Measurements from ENCODE around the gene CTTNBP2NL. TPM values are rescaled to one million over a fixed set of nuclear protein-coding genes. Genes with fewer than 3 reads are reported as not detected.

The CTTNBP2NL gene
- total RNA-seq, 2 experiments from 2014 or later, result 3.4 to 3.6 TPM

DNA sequence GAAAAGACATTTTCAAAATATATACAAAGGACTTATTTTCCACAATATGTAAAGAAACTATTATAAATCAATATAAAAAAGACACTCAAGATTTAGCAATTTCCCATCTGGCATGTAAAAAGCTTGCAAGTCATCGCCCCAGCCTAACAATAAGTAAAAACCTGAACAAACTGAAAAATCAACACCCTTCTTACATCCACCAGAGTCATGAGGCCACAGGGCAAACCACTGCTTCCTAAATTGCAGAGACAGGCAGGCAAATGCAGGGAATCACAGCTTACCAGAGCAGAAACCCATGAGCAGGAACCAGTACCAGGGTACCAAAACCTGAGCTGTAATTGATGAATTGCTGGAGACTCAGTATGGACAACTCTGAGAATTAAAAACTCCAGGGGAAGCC lies 96.1 kb downstream of the CTTNBP2NL start:
- no peak overlapping the region for H3K4me3 Mint-ChIP-seq
- POLR2A ChIA-PET, result no interaction called here
- H3K36me3 Mint-ChIP-seq (ENCODE audit: low read depth), result no peaks in the 10 kb centered on the region
- H3K27me3 Mint-ChIP-seq, result peaks cover 23% of the 10 kb centered on the region
- H3K9me3 Mint-ChIP-seq, result no peaks in the 10 kb centered on the region
- DNase-seq, result no peak
- H3K27ac Mint-ChIP-seq, result no peak overlapping the region
- CTCF ChIA-PET, result interaction anchor here (1.3 kb wide), 1 partner anchor 10 kb away, joined by 9 read pairs; no protein-coding TSS in a partner anchor
- peaks cover 5% of the 10 kb centered on the region for H3K4me1 Mint-ChIP-seq

DNA sequence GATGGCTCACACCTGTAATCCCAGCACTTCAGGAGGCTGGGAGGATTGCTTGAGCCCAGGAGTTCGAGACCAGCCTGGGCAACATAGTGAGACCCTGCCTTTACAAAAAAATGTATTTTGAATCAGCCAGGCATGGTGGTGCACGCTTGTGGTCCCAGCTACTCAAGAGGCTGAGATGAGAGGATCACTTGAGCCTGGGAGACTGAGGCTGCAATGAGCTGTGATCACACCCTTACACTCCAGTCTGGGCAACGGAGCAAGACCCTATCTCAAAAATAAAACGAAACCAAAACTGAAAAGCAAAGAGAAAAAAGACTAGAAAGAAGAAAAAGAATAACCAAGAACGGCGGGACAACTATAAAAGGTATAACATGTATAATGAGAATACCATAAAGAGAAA lies 97.3 kb downstream of the CTTNBP2NL start:
- no peak overlapping the region for H3K27ac Mint-ChIP-seq
- no peaks in the 10 kb centered on the region for H3K9me3 Mint-ChIP-seq
- ChIA-PET CTCF (interaction anchor here (1.3 kb wide), 1 partner anchor 9 kb away, joined by 9 read pairs; no protein-coding TSS in a partner anchor), POLR2A (no interaction called here)
- H3K4me3 Mint-ChIP-seq, result no peak overlapping the region
- peaks cover 26% of the 10 kb centered on the region for H3K27me3 Mint-ChIP-seq
- H3K36me3 Mint-ChIP-seq (ENCODE audit: low read depth), result no peaks in the 10 kb centered on the region
- DNase-seq, result no peak
- H3K4me1 Mint-ChIP-seq, result peaks cover 5% of the 10 kb centered on the region

DNA sequence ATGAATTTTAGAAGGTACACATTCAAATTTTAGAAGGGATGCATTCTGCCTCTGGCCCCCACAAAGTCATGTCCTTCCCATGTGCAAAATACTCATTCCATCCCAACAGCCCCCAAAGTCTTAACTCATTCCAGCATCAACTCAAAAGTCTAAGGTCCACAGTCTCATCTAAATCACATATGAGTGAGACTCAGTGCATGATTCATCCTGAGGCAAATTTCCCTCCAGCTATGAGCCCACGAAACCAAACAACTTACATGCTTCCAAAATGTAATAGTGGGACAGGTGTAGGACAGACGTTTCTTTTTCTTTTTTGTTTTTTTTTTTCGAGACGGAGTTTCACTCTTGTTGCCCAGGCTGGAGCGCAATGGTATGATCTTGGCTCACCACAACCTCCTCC lies 100.3 kb downstream of the CTTNBP2NL start:
- POLR2A ChIA-PET, result no interaction called here
- no peak overlapping the region for H3K27ac Mint-ChIP-seq
- peaks cover 5% of the 10 kb centered on the region for H3K4me1 Mint-ChIP-seq
- no peaks in the 10 kb centered on the region for H3K9me3 Mint-ChIP-seq
- no peak overlapping the region for H3K4me3 Mint-ChIP-seq
- CTCF ChIA-PET, result interaction anchor here (1.2 kb wide), 1 partner anchor 212 kb away, joined by 3 read pairs; no protein-coding TSS in a partner anchor
- H3K27me3 Mint-ChIP-seq, result peaks cover 43% of the 10 kb centered on the region
- DNase-seq, result no peak
- H3K36me3 Mint-ChIP-seq (ENCODE audit: low read depth), result no peaks in the 10 kb centered on the region

DNA sequence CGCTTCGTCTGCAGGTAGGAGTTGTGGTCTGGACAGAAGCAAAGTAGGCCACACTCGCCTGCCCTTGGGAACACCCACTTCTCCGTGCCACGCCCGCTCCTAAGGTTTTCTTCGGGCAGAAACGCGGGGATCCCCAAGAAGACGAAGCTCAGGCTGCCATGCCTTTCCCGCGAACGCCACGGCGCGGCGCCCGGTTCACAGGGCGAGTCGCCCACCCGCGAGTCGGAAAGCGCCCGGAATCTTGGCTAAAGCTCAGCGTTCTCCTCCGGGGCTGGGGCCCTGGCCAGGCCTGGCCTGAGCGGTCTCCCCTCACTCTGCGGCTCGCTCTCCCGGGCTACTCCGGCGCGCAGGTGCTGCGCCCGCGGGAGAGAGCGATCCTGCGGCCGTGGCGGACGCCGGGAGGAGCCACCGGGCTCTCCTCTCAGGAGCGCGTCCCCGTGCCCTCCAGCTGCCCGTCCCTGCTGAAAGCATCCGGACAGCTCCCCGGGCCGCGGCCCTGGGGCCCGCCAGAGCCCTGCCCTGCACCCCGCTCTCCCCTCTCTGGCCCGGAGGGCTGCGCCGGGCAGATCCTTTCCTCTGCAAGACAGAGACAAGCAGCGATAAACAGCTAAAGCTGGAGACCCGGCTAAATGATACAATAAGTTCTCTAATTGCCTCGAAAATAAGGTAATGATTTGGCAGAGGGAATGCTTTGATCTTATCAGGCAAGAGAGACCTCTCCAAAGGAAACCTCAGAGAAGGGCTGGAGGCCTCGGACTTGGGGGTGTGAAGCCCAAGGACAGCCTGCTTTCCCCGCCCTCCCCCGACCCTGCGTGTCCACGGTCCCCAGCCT lies 106.0 kb downstream of the CTTNBP2NL start:
- peaks cover 58% of the 10 kb centered on the region for H3K27me3 Mint-ChIP-seq

DNA sequence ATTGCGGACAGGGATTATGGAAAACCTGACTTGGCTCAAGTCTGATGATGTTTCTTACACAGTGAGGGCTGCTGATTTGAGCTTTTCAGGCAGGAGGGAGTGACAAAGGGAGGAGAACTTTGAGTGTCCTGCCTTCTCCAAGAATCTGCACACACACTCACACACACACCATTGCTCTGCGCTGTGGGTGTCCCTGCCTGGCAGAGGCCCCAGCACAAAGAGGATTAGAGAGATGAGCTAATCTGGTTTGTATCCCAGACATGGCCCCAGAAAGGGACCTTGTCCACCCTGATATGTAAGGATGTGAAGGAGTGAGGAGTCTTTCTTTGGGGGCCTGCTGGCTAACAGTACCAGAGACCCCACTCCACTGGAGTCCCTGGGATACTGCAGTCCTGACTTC lies 106.8 kb downstream of the CTTNBP2NL start:
- CTCF ChIA-PET, result interaction anchor here (1.5 to 3.8 kb wide), 5 partner anchors 112 to 205 kb away, joined by 6 to 96 read pairs (median 15); partner anchors contain the start of genes MOV10 and ST7L
- POLR2A ChIA-PET, result interaction anchor here (1.4 to 1.5 kb wide), 2 partner anchors 115 to 172 kb away, joined by 5 to 13 read pairs; partner anchors contain the start of genes MOV10 and ST7L
- Mint-ChIP-seq H3K4me1 (peaks cover 12% of the 10 kb centered on the region), H3K27me3 (peaks cover 62% of the 10 kb centered on the region), H3K9me3 (no peaks in the 10 kb centered on the region), H3K4me3 (no peak overlapping the region), H3K27ac (no peak overlapping the region), H3K36me3 (ENCODE audit: low read depth) (no peaks in the 10 kb centered on the region)
- DNase-seq, result no peak

More for the DNA sequence above, 106.0 kb downstream of the CTTNBP2NL start:
- ChIA-PET POLR2A (interaction anchor here (1.0 to 1.5 kb wide), 3 partner anchors 112 to 173 kb away, joined by 3 to 13 read pairs (median 5); partner anchors contain the start of genes MOV10 and ST7L), CTCF (interaction anchor here (0.7 to 3.8 kb wide), 21 partner anchors 9 to 213 kb away, joined by 3 to 96 read pairs (median 6); partner anchors contain the start of genes MOV10, PPM1J and ST7L)
- Mint-ChIP-seq H3K36me3 (ENCODE audit: low read depth) (no peaks in the 10 kb centered on the region), H3K27ac (no peak overlapping the region), H3K9me3 (no peaks in the 10 kb centered on the region), H3K4me1 (peaks cover 7% of the 10 kb centered on the region), H3K4me3 (peak overlapping the region; percentile 40)
- DNase-seq, result peak; percentile 58

DNA sequence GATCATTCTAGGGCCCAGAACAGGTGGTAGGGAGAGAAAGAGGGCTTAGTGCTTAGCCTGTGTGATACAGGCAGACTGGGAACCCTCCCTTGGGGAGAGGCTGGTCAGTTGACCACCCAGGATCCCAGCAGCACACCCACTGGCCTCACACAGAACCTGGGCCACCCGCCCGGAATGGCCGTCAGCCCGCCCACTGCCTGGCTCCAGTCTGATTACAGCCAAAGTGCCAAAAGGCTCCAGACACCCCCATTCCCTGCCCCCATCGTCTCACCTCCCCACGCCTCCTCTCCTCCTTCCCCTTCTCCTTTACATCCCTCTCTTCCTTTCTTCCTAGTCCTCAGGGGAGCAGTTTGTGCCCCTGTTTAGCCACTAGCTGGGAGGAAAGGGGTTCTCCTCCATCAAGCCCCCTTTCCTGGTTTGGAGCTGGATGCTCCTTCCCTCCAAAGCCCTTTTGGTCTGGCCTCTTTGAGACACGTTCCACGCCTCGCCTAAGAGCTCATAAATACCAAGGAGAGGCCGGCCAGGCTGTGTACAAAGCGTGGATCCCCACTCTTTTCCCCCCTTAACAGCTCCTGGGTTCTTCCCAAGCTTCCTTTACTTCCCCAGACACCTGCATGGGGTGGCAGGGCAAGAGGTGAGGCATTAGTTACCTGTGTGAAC lies 108.1 kb downstream of the CTTNBP2NL start:
- Mint-ChIP-seq H3K4me1 (peaks cover 15% of the 10 kb centered on the region), H3K9me3 (no peaks in the 10 kb centered on the region), H3K4me3 (no peak overlapping the region), H3K36me3 (ENCODE audit: low read depth) (no peaks in the 10 kb centered on the region), H3K27ac (no peak overlapping the region), H3K27me3 (peaks cover 63% of the 10 kb centered on the region)
- DNase-seq, result no peak
- CTCF ChIA-PET, result interaction anchor here (1.0 kb wide), 1 partner anchor 110 kb away, joined by 3 read pairs; no protein-coding TSS in a partner anchor
- POLR2A ChIA-PET, result no interaction called here

DNA sequence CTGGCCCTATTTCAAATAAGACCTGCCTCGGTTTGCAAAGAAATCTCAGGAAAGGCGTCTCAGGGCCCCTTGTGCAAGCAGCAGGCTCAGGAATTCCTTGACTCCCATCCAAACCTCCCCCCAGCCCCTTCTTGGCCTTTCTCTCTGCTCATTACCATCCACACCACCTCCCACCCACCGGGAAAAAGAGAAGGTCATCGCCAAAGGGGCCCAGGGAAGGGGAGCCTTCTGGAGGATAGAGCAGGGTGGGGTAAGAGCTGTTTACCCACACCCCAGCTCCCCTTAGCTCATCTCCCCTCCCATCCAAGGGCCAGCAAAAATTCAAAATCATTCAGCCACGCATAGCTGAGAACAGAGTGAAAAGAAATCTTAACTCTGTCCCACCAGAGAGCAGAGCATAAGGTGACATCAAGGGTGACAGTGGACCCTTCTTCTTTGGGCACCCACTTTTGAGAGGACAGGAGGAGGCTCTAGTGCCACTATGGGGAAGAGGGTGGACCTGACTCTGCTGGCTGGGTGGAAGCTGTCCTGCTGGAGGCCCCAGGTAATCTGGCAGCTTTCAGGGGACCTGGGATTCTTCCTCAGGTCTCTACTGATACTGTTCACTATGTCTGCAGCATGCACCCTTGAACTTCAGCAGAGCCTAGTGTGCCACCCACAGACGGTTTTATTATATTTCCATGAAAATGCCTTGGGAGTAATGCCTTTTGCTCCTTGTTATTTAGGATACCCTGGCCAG lies 108.8 kb downstream of the CTTNBP2NL start:
- no peaks in the 10 kb centered on the region for H3K9me3 Mint-ChIP-seq
- no peak overlapping the region for H3K4me3 Mint-ChIP-seq
- DNase-seq, result no peak
- H3K27ac Mint-ChIP-seq, result no peak overlapping the region
- H3K4me1 Mint-ChIP-seq, result peaks cover 15% of the 10 kb centered on the region
- CTCF ChIA-PET, result interaction anchor here (1.0 kb wide), 1 partner anchor 109 kb away, joined by 3 read pairs; no protein-coding TSS in a partner anchor
- POLR2A ChIA-PET, result interaction anchor here (0.7 to 0.9 kb wide), 2 partner anchors 10 to 13 kb away, joined by 3 read pairs; no protein-coding TSS in a partner anchor
- peaks cover 62% of the 10 kb centered on the region for H3K27me3 Mint-ChIP-seq
- H3K36me3 Mint-ChIP-seq (ENCODE audit: low read depth), result no peaks in the 10 kb centered on the region

DNA sequence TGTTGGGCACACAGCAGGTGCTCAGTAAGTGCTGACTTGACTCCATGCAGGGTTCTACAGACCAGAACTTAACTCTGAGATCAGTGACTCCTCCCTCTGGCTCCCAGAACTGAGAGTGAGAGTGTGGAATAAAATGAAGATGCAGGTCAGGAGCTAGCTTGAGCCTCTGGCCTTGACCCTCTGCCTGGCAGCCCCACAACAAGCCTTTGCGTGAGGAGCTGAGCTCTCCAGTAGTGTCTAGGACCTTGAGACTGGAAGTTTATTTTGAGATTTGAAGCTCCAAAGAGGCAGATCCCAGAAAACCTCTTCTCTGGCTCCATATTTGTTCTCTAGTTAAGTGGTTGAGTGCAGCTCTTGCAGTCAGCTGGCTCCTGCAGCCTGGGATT lies 109.4 kb downstream of the CTTNBP2NL start:
- CTCF ChIA-PET, result no interaction called here
- H3K36me3 Mint-ChIP-seq (ENCODE audit: low read depth), result no peaks in the 10 kb centered on the region
- H3K4me3 Mint-ChIP-seq, result no peak overlapping the region
- peaks cover 16% of the 10 kb centered on the region for H3K4me1 Mint-ChIP-seq
- no peaks in the 10 kb centered on the region for H3K9me3 Mint-ChIP-seq
- DNase-seq, result no peak
- no peak overlapping the region for H3K27ac Mint-ChIP-seq
- POLR2A ChIA-PET, result interaction anchor here (0.7 to 0.9 kb wide), 2 partner anchors 9 to 12 kb away, joined by 3 read pairs; no protein-coding TSS in a partner anchor
- peaks cover 65% of the 10 kb centered on the region for H3K27me3 Mint-ChIP-seq

DNA sequence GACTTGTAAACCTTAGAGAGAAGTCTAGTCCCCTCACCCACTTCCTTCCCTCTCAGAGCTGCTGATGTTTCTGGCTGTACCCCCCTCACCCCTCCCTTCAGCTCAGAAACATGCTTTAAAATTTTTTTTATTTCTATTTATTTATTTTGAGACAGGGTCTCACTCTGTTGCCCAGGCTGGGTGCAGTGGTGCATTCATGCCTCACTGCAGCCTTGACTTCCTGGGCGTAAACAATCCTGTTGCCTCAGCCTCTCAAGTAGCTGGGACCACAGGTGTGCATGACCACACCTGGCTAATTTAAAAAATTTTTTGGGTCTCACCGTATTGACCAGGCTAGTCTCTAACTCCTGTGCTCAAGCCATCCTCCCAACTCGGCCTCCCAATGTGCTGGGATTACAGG lies 109.9 kb downstream of the CTTNBP2NL start:
- H3K27ac Mint-ChIP-seq, result no peak overlapping the region
- DNase-seq, result no peak
- peaks cover 69% of the 10 kb centered on the region for H3K27me3 Mint-ChIP-seq
- no peak overlapping the region for H3K4me3 Mint-ChIP-seq
- POLR2A ChIA-PET, result interaction anchor here (0.9 kb wide), 1 partner anchor 9 kb away, joined by 3 read pairs; no protein-coding TSS in a partner anchor
- CTCF ChIA-PET, result no interaction called here
- H3K9me3 Mint-ChIP-seq, result no peaks in the 10 kb centered on the region
- H3K36me3 Mint-ChIP-seq (ENCODE audit: low read depth), result no peaks in the 10 kb centered on the region
- peaks cover 16% of the 10 kb centered on the region for H3K4me1 Mint-ChIP-seq

DNA sequence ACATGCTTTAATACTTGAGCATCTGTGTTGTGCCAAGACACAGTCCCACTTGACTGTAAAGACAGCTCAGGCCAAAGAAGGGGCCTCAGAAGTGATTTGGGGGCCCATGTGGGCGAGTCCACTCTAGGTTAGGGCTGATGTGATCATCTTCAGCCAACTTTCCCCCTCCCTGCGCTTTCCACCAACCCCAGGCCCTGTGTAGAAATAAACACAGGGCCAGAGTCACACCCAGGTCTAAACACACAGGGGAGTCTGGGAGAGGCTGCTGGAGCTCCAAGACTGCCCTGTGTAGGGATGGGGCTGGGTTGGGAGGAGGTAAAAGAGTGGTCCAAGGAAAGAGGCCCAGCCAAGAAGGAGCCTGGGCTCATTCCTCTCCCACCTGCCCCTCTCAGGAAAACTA lies 110.3 kb downstream of the CTTNBP2NL start:
- Mint-ChIP-seq H3K4me1 (peaks cover 16% of the 10 kb centered on the region), H3K4me3 (no peak overlapping the region), H3K36me3 (ENCODE audit: low read depth) (no peaks in the 10 kb centered on the region), H3K9me3 (no peaks in the 10 kb centered on the region), H3K27me3 (peaks cover 66% of the 10 kb centered on the region), H3K27ac (no peak overlapping the region)
- CTCF ChIA-PET, result no interaction called here
- POLR2A ChIA-PET, result no interaction called here
- DNase-seq, result no peak

DNA sequence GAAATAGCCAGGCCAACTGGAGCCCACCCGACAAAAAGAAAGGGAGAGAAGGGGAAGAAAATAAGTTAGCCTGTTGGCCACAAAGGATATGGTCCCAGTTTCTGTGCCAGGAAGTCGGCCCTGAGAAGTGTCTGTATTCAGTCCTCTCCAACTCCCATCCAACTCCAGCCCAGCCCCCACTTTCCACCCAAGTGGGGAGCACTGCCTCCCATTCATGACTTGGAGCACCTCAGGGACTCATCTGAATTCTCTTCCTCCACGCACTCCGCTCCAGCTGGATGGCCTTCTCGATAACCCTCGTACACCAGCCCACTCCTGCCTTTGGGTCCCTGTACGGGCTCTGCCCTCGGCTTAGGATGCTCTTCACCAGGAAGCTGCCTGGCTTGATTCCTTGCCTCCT lies 110.7 kb downstream of the CTTNBP2NL start:
- CTCF ChIA-PET, result no interaction called here
- POLR2A ChIA-PET, result no interaction called here
- no peak overlapping the region for H3K27ac Mint-ChIP-seq
- H3K9me3 Mint-ChIP-seq, result no peaks in the 10 kb centered on the region
- peaks cover 62% of the 10 kb centered on the region for H3K27me3 Mint-ChIP-seq
- no peak for DNase-seq
- no peak overlapping the region for H3K4me3 Mint-ChIP-seq
- peaks cover 14% of the 10 kb centered on the region for H3K4me1 Mint-ChIP-seq
- no peaks in the 10 kb centered on the region for H3K36me3 Mint-ChIP-seq (ENCODE audit: low read depth)

DNA sequence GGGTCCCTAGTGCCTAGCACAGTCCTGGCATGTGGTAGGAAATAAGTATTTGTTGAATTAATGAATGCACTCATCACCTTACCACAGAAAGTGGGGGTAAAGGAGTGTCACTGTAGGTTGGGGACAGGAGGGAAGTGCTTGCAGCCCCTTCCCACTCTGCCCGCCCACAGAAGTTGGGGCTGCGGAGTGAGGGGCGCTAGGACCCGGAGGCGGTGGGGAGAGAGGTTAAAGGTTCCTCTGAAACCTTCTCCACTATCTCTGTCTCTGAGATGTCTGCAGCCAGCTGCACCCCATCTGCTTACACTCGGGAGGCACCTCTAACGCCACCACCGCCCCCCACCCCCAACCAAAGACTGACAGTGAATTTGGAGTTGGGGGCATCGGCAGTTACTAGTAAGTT lies 111.3 kb downstream of the CTTNBP2NL start:
- no peaks in the 10 kb centered on the region for H3K9me3 Mint-ChIP-seq
- ChIA-PET POLR2A (no interaction called here), CTCF (no interaction called here)
- H3K27ac Mint-ChIP-seq, result no peak overlapping the region
- H3K4me3 Mint-ChIP-seq, result peak overlapping the region; percentile 72
- H3K36me3 Mint-ChIP-seq (ENCODE audit: low read depth), result no peaks in the 10 kb centered on the region
- H3K4me1 Mint-ChIP-seq, result peaks cover 11% of the 10 kb centered on the region
- peaks cover 58% of the 10 kb centered on the region for H3K27me3 Mint-ChIP-seq
- no peak for DNase-seq
